AG09319 (cell line): ENCODE measurements around the gene INSRR.

Source experiments
- DNase-seq: peaks from one replicate; pipeline ENCODE4 v3.0.0-alpha.2; 2010; ENCODE audit warnings: low read depth; ENCODE audit errors: extremely low read depth
- TF ChIP-seq, protein P1 (sequence below): IDR thresholded peaks from 2 replicates; pipeline ENCODE4 v1.5.1; 2011; ENCODE audit warnings: low read depth, mild to moderate bottlenecking, inconsistent platforms, low read length, moderate library complexity

INSRR gene

DNA sequence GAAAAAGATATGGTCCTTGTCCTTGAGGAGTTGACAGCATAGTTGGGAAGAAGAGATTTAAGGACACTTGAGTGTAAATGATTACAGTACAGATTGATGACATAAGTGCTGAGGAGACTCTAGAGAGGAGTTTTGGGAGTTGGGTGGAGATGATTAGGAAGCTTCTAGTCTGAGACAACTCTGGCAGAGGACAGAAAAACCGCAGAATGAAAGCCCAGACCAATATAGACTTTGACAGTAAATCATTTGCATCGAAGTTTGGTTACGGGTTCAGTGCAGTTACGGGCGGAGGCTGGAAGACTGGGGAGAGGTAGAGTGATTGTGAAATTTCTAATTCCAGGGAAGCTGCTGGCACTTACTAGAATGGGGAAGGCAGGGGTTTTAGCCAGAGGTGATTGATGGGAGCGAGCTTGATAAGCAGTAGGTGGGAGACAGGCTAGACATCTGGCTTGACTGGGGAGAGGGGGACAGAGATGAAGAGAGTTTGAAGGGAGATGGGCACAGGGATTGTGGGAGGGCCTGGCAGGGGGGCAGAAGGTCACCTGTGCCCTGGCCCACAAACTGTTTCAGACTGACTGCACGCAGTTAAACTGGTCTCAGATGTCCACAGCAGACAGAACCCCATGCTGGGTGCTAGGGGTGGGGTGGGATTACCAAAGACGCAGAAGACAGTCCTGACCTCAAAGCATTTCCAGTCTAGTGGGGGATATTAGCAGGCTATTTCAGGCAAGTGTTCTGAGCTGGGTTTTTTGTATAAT is 62.4 kb downstream of the INSRR start:
- TF ChIP-seq, protein P1, sequence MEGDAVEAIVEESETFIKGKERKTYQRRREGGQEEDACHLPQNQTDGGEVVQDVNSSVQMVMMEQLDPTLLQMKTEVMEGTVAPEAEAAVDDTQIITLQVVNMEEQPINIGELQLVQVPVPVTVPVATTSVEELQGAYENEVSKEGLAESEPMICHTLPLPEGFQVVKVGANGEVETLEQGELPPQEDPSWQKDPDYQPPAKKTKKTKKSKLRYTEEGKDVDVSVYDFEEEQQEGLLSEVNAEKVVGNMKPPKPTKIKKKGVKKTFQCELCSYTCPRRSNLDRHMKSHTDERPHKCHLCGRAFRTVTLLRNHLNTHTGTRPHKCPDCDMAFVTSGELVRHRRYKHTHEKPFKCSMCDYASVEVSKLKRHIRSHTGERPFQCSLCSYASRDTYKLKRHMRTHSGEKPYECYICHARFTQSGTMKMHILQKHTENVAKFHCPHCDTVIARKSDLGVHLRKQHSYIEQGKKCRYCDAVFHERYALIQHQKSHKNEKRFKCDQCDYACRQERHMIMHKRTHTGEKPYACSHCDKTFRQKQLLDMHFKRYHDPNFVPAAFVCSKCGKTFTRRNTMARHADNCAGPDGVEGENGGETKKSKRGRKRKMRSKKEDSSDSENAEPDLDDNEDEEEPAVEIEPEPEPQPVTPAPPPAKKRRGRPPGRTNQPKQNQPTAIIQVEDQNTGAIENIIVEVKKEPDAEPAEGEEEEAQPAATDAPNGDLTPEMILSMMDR = no peak
- no peak for DNase-seq

DNA sequence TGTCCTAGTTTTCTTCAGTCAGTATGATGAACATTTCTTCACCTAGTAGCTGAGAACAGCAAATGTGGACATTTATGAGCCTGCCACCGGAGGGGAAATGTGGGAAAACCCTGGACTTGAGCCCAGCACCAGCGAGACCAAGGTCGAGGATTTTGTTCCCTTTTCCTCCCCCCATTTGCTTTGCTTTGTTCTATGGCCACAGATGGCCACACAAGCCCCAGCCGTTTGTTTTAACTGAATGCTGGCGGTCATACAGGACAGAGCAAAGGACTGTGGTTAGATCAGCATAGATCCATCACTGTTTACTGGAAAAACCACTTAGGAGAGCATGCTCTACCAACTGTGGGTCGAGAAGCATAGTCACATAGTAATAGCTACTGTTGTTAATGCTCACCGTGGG is 63.1 kb downstream of the INSRR start:
- TF ChIP-seq, protein P1 = no peak
- no peak for DNase-seq

DNA sequence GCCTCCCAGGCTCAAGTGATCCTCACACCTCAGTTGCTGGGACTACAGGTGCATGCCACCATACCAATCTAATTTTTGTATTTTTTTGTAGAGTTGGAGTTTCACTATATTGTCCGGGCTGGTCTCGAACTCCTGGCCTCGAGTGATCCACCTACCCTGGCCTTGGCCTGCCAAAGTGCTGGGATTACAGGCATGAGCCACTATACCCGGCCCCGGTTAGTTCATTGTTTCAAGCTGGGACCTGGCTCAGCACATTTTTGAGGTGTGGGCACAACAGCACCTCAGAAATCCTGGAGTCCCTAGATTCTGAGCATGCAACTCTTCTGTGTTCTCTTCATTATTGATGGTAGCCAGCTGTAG is 63.6 kb downstream of the INSRR start:
- no peak for DNase-seq
- TF ChIP-seq, protein P1 = no peak

DNA sequence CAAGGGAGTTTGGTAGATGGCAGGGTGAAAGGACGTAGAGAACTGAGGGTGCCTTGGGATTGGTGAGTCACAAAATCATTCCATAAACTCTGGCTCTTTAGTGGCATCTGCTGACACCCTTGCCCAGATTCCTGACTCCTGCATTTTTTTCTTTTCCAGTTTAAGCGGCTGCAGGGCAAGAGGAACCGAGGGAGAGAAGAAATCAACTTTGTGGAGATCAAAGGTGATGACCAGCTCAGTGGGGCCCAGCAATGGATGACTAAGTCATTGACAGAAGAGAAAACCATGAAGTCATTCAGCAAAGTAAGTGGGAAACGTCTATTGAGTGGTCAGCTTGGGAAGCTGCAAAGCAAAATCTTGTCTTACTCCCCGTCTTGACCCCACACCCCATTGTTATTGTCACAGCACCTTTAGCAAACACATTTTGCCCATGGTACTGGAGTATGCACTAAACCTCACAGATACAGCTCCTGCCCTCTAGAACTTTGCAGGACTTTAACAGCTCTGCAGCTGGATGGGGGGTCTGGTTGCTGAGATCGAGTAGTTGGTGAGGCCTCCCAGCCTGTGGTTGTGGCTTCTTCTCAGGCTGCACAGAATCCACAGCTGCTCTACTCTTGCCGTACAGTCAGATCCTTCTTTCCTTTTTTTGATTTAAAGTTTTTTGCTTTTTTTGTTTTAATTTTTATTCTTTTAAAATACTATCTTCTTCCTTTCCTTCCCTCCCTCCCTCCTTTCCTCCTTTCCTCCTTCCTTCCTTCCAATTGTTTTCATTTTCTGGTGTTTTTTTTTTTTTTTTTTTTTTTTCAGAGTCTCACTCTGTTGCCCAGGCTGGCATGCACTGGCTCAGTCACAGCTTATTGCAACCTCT is 64.2 kb downstream of the INSRR start:
- no peak for DNase-seq
- TF ChIP-seq, protein P1 = no peak
